NB4 (cell line): ENCODE measurements around the gene ZNF664.

Source experiments
- DNase-seq: peaks from one replicate; pipeline ENCODE4 v3.0.0; 2010; ENCODE audit warnings: low read depth
- H3K4me3 ChIP-seq: one replicate; pipeline ENCODE4 v1.5.1; 2011; ENCODE audit warnings: mild to moderate bottlenecking, low read depth, low read length, moderate library complexity
- MYC ChIP-seq: IDR thresholded peaks from 2 replicates; pipeline ENCODE4 v1.6.1; 2011; ENCODE audit warnings: low read depth, low read length
- POLR2A ChIP-seq: IDR thresholded peaks from 2 replicates; pipeline ENCODE4 v1.6.1; 2011; ENCODE audit warnings: mild to moderate bottlenecking; ENCODE audit not compliant: insufficient read length; ENCODE audit errors: extremely low read depth
- TF ChIP-seq, protein P1 (sequence below): IDR thresholded peaks from one replicate; pipeline ENCODE4 v1.5.1; 2012; ENCODE audit warnings: low read depth, low read length
- TF ChIP-seq, protein P2 (sequence below): IDR thresholded peaks from 2 replicates; pipeline ENCODE4 v1.6.1; 2011; ENCODE audit warnings: low read depth, low read length

The ZNF664 gene

DNA sequence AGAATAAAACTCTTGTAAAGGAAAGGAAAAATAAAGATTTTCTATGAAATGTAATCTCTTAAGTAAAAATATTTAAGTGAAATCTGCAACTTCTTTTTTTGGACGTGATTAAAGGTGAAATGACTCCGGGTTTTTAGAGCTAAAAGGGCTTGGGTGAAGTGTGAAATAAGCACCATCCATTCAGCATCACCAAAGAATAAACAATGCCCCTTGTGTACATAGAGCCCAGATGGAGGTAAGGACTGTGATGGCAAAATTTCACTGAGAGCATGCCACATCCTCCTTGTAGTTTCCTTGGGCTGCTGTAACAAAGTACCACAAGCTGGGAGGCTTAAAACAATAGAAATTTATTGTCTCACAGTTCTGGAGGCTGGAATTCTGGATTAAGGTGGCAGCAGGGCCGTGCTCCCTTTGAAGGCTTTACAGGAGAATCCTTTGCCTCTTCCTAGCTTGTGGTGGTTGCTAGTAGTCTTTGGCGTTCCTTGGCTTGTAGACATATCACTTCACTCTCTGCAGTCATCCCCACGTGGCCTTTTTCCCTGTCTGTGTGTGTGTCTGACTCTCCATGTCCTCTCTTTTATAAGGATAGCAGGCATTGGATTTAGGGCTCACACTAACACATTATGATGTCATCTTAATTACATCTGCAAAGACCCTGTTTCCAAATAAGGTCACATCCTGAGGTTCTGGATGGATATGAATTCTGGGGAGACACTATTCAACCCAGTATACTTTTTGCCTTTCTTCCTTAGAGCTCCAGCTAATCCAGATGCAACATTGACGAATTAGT, 24.2 kb downstream of the ZNF664 start:
- TF ChIP-seq, protein P1, sequence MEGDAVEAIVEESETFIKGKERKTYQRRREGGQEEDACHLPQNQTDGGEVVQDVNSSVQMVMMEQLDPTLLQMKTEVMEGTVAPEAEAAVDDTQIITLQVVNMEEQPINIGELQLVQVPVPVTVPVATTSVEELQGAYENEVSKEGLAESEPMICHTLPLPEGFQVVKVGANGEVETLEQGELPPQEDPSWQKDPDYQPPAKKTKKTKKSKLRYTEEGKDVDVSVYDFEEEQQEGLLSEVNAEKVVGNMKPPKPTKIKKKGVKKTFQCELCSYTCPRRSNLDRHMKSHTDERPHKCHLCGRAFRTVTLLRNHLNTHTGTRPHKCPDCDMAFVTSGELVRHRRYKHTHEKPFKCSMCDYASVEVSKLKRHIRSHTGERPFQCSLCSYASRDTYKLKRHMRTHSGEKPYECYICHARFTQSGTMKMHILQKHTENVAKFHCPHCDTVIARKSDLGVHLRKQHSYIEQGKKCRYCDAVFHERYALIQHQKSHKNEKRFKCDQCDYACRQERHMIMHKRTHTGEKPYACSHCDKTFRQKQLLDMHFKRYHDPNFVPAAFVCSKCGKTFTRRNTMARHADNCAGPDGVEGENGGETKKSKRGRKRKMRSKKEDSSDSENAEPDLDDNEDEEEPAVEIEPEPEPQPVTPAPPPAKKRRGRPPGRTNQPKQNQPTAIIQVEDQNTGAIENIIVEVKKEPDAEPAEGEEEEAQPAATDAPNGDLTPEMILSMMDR = no peak
- TF ChIP-seq, protein P2, sequence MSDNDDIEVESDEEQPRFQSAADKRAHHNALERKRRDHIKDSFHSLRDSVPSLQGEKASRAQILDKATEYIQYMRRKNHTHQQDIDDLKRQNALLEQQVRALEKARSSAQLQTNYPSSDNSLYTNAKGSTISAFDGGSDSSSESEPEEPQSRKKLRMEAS = no peak
- TF ChIP-seq POLR2A (no peak), MYC (no peak)
- no peak for DNase-seq
- H3K4me3 ChIP-seq = no peak overlapping the region

DNA sequence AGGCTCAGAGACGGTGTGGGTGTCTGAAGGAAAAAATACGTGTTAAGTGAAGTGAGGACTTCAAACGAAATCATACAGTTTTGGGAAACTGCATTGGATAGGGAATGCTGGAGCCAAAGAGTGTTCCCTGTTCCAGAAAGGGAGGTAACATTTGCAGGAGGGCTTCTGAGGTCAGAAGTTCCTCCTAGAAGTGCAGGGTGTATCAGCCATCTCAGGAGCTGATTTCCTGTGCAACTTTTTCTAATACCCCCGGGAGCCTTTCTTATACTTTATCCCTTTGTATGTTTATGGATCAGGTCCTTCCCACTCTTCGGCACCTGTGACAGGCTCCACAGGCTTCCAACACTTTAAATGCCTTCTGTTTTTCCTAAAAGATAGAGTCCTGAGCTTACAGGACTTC, 24.9 kb downstream of the ZNF664 start:
- H3K4me3 ChIP-seq = no peak overlapping the region
- TF ChIP-seq, protein P2 = no peak
- TF ChIP-seq, protein P1 = no peak
- no peak for DNase-seq

DNA sequence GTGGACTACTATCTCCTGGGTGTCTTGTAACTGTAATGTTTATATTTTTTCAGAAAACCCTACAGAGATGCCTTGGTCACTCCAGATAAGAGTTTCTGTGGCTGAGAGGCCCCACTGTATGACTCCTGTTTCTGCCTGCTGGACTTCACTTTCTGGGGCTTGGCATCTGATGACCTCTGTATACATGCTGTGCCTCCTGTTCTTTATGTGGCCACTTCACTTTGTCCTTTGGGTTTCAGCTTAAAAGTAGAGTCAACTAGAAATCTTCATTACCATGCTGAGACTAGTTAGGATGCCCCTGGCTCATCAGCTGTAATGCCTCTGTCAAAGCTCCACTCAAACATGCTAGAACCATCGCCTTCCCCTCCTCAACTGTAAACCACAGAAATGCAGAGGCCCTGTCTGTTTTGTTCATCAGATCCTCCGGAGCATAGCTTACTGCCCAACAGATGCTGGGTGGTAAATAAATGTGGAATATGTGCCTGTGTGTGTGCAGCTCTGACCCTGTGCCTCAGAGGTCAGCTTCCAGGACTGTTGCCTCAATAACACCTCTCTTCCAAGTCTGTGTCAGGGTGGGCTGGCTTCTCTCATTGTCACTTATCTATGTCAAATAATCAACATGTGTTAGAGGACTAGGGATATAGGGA, 25.5 kb downstream of the ZNF664 start:
- TF ChIP-seq, protein P1 = no peak
- TF ChIP-seq, protein P2 = no peak
- TF ChIP-seq POLR2A = no peak
- TF ChIP-seq MYC = no peak
- no peak for DNase-seq
- H3K4me3 ChIP-seq = no peak overlapping the region

DNA sequence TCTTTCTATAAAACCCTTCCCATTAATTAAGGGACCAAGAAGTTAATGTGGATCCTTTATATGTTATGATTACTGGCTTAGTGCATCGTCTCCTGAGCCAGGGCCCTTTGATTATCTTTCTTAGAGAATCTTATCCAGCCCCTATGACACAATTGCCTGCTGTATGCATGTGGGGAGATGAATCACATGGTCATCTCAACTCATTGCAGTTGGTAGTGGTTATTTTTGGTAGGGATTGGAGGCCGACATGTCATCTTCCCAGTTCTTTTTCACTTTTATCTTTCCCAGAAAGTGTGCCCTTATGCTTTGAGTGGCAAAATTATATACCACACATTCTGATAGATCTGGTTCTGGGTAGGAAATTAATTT, 26.0 kb downstream of the ZNF664 start:
- no peak for TF ChIP-seq MYC
- TF ChIP-seq, protein P1 = no peak
- TF ChIP-seq, protein P2 = no peak
- no peak for TF ChIP-seq POLR2A
- no peak overlapping the region for H3K4me3 ChIP-seq
- DNase-seq = no peak

DNA sequence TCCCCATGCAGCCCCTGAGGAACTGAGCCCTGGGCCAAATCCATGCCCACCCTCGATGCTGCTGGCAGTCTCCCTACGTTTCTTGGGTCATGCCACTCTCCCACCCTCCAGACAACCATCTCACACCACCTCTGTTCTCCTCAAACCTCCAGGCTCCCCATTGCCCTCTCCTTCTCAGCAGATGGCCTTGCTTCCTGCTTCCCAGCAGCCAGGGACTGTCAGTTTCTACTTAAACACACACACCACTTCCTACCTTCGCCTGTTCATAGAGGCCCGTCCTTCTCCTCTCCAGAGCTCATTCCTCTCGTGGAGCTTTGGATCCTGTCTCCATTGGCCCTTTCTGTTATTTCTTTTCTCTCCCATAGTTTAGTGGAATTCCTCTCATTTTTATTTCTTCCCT, 27.1 kb downstream of the ZNF664 start:
- TF ChIP-seq MYC (no peak), POLR2A (no peak)
- TF ChIP-seq, protein P1 = no peak
- TF ChIP-seq, protein P2 = no peak
- no peak for DNase-seq
- H3K4me3 ChIP-seq = no peak overlapping the region
